Femur (tissue), 1 donor: Measurements from ENCODE around the gene EIF2AK2.
"Not testable (repeated sequence)": the region's sequence is repeated elsewhere in the genome, so short reads cannot be mapped to it uniquely, and the experiment has no call there.

Experiments used
- DNase-seq: peaks from one replicate; pipeline ENCODE4 v3.0.0-alpha.2; 2017

Gene EIF2AK2

DNA sequence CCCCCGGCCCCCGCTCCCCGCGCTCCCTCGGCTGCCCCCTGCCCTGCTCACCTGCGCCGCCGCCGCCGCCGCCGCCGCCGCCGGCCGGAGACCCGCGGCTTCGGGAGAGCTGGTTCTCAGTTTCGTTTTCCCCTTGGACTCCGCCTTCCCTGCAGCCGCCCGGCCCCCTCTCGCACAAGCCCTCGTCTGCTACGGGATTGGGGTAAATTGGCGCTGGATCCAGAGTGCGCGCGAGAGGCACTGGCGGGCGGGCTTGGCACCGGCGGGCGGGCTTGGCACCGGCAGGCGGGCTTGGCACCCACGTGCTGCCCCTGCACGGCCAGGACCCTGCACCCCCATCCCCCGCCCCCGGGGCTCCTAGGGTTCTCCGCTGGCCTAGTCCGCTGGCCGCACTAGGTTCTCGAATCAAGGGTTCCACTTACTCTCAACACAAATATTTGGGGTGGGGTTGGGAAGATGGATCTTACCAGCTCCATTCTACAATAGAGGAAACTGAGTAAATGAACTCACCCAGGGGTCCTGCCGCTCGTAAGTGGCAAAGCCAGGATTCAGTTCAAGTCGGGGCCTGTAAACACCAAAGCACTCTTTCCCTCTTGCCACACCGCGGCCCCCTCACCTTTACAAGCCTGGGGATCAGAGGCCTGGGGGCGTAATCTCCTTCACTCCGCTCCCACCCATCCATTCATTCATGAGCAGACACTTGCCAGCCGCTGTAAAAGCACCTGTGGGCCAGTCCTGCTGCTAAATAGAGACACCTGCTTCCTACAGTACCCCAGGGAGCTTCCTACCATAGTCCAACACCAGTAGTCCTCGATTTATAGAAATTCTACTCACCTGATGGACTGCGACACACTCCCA lies at the start of gene EIF2AK2:
EIF2AK2 (minus strand) TSS at position 124 of the 858 bp plus-strand sequence. CDS start 9,174 bp downstream, outside the sequence.
- DNase-seq = peak; percentile 93

DNA sequence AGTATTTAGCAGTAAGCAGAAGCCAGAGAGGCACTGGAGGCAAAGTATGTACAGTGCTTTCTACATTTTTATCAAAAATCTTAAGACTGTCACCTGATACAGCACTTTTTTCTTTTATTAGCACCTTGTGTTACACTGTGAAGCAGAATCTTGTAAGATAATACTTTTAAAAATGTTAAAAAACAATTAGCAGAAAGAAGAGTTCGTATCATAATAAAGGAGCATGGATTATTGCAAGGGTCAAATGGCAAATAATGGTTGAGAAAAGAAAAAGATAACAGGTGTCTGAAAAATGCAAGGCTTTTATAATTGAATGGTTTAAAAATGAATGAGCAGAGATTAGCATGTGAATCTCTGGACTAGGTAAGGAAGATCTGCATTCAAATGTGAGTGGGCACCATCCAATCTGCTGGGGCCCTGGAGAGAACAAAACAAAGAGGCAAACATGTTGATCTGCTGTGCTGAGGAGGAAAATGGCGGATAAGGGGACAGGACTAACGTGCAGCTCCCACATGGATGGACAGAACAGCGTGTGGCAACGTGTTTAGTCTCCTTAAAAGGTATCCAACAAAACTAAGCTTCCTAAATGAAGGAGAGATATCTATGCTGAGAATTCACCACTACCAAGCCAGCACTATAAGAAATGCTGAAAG lies 49.0 kb upstream of the EIF2AK2 start:
- no peak for DNase-seq

DNA sequence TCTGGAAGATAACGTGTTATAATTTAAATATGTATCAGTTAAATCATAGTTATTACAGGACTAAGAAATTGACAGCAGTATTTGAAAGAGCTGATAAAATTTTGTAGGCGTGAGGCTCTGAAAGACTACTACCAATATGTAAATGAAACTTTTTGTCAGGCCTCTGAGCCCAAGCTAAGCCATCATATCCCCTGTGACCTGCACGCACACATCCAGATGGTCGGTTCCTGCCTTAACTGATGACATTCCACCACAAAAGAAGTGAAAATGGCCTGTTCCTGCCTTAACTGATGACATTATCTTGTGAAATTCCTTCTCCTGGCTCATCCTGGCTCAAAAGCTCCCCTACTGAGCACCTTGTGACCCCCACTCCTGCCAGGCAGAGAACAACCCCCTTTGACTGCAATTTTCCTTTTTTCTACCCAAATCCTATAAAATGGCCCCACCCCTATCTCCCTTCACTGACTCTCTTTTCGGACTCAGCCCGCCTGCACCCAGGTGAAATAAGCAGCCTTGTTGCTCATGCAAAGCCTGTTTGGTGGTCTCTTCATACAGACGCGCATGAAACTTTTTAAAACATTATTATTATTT lies 48.4 kb upstream of the EIF2AK2 start:
- DNase-seq = not testable (repeated sequence)

DNA sequence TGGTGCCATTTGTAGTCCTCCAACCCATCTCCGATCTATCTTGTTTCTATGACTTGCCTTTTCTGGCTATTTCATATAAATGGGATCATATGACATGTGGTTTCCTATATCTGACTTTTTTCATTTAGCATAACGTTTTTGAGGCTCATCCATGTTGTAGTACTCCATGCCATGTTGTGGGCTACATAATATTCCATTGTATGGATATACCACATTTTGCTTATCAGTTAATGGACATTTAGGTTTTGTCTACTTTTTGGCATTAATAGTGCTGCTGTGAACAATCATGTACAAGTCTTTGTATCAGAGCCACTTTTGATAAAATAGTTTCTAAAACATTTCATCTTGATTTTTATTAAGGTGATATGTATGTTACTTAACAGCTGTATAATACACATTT lies 46.9 kb upstream of the EIF2AK2 start:
- no peak for DNase-seq

DNA sequence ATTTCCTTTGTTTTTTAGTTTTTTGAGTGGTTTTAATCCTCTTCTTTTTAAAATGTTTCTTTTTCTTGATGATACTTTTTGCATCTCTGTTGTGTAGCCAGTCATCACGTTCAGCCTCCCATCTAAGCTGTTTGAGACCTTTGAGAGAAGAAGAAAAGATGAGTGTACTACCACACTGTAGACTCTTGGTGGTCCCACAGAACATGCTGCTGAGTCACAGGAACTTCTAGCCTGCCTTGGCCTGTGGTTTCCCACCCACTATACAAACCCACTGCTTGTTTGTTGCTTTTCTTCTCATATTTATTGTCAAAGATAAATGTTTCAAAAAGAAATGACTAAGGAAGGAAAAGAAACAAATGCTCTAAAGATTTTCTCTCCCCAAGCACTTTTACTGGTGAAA lies 45.0 kb upstream of the EIF2AK2 start:
- DNase-seq = no peak

DNA sequence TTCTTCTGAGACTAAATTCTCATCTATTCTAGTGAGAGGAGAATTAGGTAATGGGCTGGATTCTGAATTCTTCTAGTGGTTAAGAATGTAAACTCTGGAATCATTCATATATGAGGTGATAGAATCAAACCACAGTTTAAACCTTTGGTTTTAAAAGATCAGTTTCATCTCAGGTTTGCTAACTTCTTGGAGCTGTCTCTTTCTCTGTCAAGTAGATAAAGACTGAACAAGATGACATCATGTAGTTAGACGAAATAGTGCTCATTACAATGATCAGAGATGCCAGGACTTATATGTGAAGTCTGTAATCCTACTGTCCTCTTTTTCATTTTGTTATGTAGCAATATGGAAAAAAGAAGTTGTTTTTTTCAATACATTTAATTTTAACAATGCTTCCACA lies 44.4 kb upstream of the EIF2AK2 start:
- no peak for DNase-seq

DNA sequence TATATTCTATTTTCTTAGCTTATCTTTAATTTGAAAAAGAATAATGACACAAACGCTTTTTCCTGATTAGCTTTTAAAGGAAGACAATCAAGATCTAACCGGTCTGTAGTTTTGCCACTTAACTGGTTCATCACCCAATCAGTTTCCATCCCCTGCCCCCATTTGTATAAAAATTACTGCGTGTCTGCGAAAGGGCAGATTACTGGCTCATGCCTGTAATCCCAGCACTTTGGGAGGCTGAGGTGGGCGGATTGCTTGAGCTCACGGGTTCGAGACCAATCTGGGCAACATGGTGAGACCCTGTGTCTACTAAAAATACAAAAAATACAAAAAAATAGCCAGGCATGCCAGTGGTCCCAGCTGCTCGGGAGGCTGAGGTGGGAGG lies 41.9 kb upstream of the EIF2AK2 start:
- DNase-seq = no peak

DNA sequence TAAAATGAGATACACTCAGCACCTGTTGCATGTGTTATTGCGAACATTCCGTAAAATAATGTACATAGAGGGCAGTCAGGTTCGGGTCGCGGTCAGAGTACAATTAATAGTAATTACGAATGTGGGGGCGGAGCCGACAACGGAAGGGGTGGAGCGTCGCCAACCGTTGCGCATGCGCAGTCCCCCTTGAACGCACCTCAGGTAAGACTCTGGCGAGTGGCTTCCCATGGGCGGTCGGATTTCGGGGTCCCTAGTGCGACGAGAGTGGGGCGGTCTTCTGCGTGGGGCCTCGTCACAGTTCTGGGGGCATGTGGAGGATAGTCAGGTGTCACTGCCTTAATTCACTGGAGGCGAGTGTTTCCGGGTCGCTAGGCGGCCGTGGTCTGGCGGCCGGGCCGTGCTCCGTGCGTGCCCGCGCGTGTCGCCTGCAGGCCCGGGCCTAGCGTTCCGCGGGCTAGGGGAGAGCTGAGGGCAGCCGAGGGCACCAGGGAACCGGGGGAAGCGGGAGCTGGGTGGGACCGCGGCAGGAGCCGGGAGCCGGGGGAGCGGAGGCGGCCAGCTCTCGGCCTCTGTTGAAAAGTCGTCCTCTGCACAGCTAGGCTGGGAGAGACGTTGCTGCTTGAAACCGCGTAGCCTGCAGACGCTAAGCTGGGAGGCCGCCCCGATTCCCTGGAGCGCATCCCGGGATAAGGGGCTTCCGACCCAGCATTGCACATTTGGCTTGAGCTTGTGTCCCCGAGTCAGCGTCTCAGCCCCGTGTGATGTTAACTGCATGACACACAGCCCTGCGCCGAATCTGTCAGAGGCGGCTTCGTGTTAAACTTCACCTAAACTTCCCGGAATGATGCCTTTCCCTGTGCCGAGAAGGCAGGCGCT lies 39.8 kb upstream of the EIF2AK2 start, which contains the start of gene CEBPZOS:
CEBPZOS (plus strand) TSS at position 177 of the 876 bp plus-strand sequence. CDS start 3,209 bp downstream, outside the sequence.
- DNase-seq = peak; percentile 88

DNA sequence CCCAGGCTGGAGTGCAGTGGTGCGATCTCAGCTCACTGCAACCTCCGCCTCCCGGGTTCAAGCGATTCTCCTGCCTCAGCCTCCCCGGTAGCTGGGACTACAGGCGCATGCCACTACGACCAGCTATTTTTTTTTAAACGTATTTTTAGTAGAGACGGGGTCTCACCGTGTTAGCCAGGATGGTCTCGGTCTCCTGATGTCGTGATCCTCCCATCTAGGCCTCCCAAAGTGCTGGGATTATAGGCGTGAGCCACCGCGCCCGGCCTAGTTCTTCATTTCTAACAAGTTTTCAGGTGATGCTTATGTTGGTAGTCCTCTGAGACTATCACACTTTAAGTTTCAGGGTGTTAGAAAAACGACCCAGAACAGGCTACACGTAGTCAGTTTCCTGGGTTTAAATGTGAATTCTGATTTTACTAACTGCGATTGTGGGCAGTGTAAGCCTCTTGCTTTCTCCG lies 39.1 kb upstream of the EIF2AK2 start:
- not testable (repeated sequence) for DNase-seq

DNA sequence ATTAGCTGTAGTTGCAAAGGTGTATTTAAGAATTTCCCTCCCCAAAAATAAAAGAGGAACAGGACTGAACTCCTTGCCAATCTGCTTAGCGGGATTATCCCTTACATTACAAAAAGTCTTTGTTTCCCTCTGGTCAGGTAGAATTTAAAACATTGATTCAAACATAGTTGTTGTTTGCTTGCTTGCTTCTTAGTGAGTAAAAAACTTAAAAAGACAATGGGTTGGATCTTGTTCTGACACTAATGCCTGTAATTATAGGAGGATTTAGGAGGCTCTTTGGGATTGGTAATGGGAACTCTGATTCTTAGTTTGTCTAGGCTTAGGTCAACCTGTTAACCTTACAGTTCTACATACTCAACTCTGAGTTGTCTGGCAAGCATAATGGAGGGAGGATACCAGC lies 35.8 kb upstream of the EIF2AK2 start:
- DNase-seq = no peak

DNA sequence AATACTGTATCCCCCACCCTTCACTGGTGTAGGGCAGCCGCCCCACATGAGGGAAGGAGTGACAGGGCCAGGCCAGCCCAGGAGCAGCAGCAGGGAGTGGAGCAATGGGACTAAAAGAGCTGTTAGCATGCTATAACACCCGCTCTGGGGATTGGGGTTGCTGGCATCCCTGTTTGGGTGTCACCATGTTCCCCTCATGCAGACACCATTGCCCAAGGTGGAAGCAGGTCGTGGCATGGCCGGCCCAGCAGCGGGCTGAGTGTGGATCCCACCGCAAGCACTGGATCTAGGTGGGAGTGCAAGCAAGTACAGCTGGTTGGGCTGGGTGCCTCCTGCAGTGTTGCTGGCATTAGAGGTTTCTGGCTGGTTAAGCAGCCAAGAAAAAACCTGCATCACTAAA lies 35.0 kb upstream of the EIF2AK2 start:
- DNase-seq = no peak

DNA sequence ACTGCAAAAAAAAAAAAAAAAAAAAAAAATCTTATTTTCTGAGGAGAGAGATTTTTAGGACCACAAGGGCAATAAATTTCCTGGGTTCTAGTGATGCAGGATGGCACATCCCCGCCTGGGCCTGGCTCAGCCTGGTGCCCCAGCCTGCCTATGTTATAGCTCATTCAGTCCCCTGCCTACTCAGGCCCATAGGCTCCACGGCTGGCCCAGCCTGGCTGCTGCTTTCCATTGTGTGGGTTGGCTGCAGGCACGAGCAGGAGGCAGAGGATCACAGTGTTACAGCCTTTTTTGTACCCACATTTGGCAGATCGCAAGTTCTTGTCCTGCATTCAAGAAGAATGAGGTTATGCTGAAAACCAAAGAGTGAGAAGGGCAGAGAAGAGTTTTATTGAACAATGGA lies 34.5 kb upstream of the EIF2AK2 start:
- DNase-seq = no peak

DNA sequence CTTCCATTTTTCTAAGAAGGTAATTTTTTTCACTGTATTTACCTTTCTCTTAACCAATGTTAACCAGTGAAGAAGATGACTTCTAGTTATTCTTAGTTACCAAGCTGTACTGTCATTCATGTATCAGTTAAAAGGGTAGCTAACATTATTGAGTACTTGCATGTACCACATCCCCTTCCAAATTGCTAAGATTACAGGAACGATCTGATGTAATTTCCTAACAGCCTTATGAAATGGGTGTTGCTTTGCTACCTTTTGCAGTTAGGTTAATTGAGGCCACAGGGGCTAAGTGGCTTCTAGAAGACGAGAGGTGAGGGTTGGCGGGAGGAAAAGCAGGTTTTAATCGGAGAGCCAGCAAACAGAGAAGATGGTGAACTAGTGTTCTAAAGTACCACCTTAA lies 33.5 kb upstream of the EIF2AK2 start:
- DNase-seq = no peak

DNA sequence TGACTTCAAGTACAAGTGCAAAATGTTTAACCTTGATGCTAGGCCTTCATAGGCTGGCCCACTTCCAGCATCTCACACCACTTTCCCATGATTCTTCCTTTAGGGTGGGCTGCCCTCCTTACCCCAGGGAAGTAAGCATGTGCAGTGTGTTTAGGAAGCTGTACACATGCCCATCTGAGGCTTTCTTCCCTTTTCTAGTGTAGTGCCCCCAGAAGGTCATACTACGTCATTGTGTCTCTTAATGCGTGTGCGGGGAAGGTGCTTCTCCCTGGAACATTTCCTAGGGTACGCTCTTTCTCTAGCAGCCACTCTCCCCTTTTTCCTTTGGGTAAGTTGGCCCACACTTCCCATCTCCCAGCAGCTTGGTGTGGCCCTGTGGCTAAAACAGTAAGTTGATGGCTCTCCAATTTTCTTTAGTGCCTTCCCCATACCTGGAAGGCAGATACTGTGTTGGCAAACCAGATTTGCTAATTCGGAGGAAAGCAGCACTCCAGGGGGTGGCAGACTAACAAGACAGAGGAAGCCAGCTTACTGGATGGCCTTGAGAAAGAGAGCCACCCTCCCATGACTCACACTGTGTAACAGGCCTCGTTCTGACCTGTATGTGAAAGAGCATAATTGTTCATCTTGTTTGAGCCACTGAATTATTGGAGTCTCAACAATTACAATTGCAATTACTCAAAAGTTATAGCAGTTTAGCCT lies 32.8 kb upstream of the EIF2AK2 start:
- DNase-seq = no peak

DNA sequence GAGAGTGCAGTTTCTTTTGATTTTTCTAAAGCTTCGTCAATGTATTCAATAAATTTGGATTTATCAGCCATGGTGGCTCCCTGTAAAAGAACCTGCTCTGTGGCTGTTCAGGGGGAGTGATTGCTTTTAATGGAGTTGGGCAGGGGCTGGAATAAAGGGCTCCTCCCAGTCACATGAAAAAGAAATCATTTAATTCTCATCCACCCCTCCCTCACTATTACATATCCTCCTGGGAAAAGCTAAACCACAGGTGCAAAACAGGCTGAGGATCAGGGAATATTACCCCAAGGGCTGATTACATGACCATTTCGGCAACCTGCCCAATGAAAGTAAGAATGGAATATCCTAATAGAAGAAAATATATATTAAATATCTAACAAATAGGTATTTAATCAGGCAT lies 31.8 kb upstream of the EIF2AK2 start, which contains the start of gene SULT6B1:
SULT6B1 (minus strand) TSS at position 101 of the 400 bp plus-strand sequence; CDS start at position 71, 30 bp downstream.
- no peak for DNase-seq

DNA sequence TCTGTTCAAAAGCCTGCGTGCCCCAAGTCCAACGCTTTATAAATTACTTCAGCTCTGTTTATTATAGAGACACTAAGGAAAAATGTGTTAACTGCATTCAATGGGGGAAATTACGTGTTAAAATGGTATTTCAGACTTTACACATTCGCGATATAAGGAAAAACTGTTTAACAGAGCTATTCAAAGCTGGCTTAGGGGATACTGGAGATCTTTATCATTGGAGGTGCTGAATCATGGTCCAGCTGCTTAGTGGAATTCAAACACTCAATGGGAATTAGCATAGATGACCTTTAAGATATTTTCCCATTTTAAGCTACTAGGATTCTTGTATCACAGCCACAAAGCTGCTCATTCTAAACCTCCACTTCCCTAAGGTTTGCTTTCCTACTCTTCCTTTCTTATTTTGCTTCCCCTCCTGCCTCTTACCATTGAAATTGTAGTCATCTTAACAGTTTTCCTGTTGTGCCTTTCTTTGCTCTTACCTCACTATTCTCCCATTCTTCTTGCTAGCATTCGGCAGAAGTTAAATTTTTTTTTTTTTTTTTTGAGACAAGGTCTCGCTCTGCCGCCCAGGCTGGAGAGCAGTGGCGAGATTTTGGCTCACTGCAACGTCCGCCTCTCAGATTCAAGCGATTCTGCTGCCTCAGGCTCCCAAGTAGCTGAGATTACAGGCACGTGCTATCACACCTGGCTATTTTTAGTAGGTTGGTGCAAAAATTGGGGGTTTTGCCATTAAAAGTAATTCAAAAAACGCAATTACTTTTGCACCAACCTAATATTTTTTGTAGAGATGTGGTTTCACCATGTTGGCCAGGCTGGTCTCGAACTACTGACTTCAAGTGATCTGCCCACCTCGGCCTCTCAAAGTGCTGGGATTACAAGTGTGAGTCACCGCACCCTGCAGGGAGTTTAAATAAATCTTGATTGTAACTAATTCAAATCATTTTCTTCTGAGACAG lies 25.2 kb upstream of the EIF2AK2 start:
- DNase-seq = no peak

DNA sequence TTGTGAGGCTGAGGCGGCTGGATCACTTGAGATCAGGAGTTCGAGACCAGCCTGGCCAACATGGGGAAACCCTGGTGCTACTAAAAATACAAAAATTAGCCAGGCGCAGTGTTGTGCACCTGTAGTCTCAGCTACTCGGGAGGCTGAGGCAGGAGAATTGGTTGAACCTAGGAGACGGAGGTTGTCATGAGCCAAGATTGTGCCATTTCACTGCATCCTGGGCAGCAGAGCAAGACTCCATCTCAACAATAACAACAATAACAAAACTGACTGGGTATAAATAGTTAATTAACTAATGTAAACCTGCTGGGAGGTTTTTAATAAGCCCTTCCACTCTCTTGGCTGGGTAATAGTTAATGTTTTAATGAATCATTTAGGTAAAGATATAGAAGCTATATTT lies 23.9 kb upstream of the EIF2AK2 start:
- no peak for DNase-seq

DNA sequence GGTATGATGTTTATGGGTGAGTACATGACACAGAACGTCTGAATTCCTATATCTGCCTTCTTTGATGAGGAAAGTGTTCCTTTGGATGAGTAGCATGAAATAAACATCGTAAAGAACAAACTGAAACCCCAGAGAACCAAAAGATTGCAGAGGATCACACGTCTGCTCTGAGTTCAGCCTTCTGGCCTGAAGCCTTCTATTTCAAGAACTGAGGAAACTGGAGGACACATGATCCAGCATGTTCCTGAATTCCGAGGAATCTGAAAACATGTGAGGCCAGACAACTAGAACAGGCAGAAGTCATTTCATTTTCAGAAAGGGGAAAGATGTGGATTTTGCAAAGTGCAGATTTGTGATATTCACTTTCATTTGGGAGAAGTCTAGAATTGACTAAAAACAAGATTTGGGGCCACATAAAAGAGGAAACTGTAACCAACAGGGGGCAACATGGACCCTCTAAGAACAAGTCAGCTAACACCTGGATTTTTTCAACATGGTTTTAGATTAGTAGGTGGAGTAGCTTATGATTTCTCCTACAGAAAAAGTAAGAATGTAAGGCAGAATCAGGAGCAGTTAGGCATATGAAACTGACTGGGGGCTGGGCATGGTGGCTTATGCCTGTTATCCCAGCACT lies 23.3 kb upstream of the EIF2AK2 start:
- DNase-seq = no peak

DNA sequence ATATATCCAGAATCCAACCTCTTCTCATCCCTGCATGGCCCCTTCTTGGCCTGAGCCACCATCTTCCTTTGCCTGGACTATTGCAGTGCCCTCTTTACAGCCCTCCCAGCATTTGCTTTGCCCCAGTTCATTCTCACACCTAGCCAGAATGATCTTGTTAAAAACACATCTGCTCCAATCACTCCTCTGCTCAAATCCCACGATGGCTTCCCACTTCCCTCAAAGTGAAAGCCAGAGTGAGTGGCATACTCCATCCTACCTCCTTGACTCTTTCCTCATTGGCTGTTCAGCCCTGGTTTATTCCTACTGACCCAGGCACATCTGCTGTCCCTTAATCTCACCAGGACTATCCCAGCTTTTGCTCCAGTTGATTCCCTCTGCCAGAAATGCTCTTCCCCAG lies 17.0 kb upstream of the EIF2AK2 start:
- no peak for DNase-seq

DNA sequence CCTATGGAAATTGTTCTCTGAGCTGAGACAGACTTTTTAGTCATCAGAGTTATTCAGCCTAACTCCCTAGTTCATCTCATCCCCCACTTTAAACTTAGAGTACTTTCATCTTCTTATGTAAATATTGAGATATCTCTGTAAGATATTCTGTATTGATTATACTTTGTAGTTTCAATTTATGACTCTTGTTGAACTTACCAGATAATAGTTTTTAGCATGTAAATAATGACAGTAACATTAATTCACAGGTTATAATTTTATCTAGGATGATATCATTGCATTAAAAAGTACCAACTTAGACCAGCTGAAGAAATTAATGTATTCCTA lies 14.8 kb upstream of the EIF2AK2 start:
- DNase-seq = no peak
